H1 (cell line): ENCODE results near the gene ALG14. TPM values are rescaled to one million over a fixed set of nuclear protein-coding genes. Genes with fewer than 3 reads are reported as not detected.

ENCODE experiments used
- polyA plus RNA-seq, 7 experiments: library from polyadenylated mRNA; depleted of rRNA in 3 of 7; stranded (reverse) in 5 of 7; unstranded in 2 of 7; fragments of >200 nt in 5 of 7; fragments of 200-250 nt in 2 of 7; gene quantifications; 1 replicate in 5 of 7; 2 replicates in 1 of 7; 4 replicates in 1 of 7; pipeline versions ENCODE4 v1.2.1 to v1.2.3, GENCODE V29; 2011 to 2013; ENCODE audit warnings: missing spikeins in 2 of 7, mixed read lengths in 2 of 7
- total RNA-seq: library from RNA; stranded (reverse); fragmentation: NEBNext Ultra II Directional; extraction: Animal tissue kit (Norgen Biotek cat#: 25700); gene quantifications from 2 replicates; pipeline ENCODE4 v1.2.1, GENCODE V29; 2021

The ALG14 gene
- total and polyA plus RNA-seq, 2 of the 8 experiments (the other 6 are each of a cell fraction or from before 2014, with no cell fraction given) = 0.95 to 1.3 TPM

Other genes with a start within 250 kb of the ALG14 start
- gene CNN3, start 145.8 kb downstream of the ALG14 start, total RNA-seq = 262 and 266 TPM in 2 replicates
- gene CNN3, start 145.8 kb downstream of the ALG14 start, polyA plus RNA-seq (2011; rRNA removed) = 85.2 and 134 TPM in 2 replicates
- gene TLCD4, start 44.4 kb upstream of the ALG14 start, total RNA-seq = 3.5 and 4.2 TPM in 2 replicates
- 0.30 and 0.79 TPM in 2 replicates for gene TLCD4, start 44.4 kb upstream of the ALG14 start, polyA plus RNA-seq (2011; rRNA removed)
- 12.3 and 14.5 TPM in 2 replicates for gene RWDD3, start 161.3 kb upstream of the ALG14 start, total RNA-seq
- 5.0 and 7.9 TPM in 2 replicates for gene RWDD3, start 161.3 kb upstream of the ALG14 start, polyA plus RNA-seq (2011; rRNA removed)